SK-N-SH treated with all-trans-retinoic acid at 6 μM for 48 hours (cell line): Measurements from ENCODE around the gene ST3GAL6.

Source experiments
- ARNTL ChIP-seq: fragments of 450-650 bp; formaldehyde crosslinking; IDR thresholded peaks from 2 replicates; pipeline ENCODE4 v1.5.0; 2020; ENCODE audit warnings: low read depth, mild to moderate bottlenecking, moderate library complexity, borderline replicate concordance
- BACH2 ChIP-seq: fragments of 250-450 bp; sonication (Bioruptor Pico); IDR thresholded peaks from 2 replicates; pipeline ENCODE4 v1.9.0; 2021; ENCODE audit warnings: mild to moderate bottlenecking, borderline replicate concordance
- CREB5 ChIP-seq: fragments of 250-450 bp; sonication (Bioruptor Pico); IDR thresholded peaks from 2 replicates; pipeline ENCODE4 v1.5.1; 2020; ENCODE audit warnings: low read depth, mild to moderate bottlenecking, moderate library complexity
- CSDC2 ChIP-seq: fragments of 250-450 bp; sonication (Bioruptor Pico); IDR thresholded peaks from 2 replicates; pipeline ENCODE4 v1.5.0; 2020; ENCODE audit warnings: mild to moderate bottlenecking, moderate library complexity
- ESRRG ChIP-seq: fragments of 250-450 bp; sonication (Bioruptor Pico); IDR thresholded peaks from 2 replicates; pipeline ENCODE4 v1.6.1; 2021; ENCODE audit warnings: mild to moderate bottlenecking
- OSR1 ChIP-seq: fragments of 250-450 bp; sonication (Bioruptor Pico); IDR thresholded peaks from 2 replicates; pipeline ENCODE4 v1.8.0; 2022; ENCODE audit warnings: moderate library complexity, mild to moderate bottlenecking, inconsistent platforms
- PATZ1 ChIP-seq: fragments of 250-450 bp; sonication (Bioruptor Pico); IDR thresholded peaks from 2 replicates; pipeline ENCODE4 v1.8.0; 2020; ENCODE audit warnings: mild to moderate bottlenecking, moderate library complexity, borderline replicate concordance
- SNAI2 ChIP-seq: fragments of 250-450 bp; sonication (Bioruptor Pico); IDR thresholded peaks from 2 replicates; pipeline ENCODE4 v1.5.0; 2020; ENCODE audit warnings: mild to moderate bottlenecking, moderate library complexity
- ZC3H10 ChIP-seq: fragments of 250-450 bp; sonication (Bioruptor Pico); IDR thresholded peaks from 2 replicates; pipeline ENCODE4 v1.5.1; 2021; ENCODE audit warnings: mild to moderate bottlenecking, moderate library complexity
- ZFP30 ChIP-seq: fragments of 450-650 bp; formaldehyde crosslinking; IDR thresholded peaks from 2 replicates; pipeline ENCODE4 v1.5.0; 2022; ENCODE audit warnings: mild to moderate bottlenecking, moderate library complexity
- ZNF8 ChIP-seq: fragments of 450-650 bp; formaldehyde crosslinking; IDR thresholded peaks from 2 replicates; pipeline ENCODE4 v1.5.0; 2020; ENCODE audit warnings: mild to moderate bottlenecking, moderate library complexity
- TF ChIP-seq, protein P1 (sequence below): fragments of 250-450 bp; sonication (Bioruptor Pico); IDR thresholded peaks from 2 replicates; pipeline ENCODE4 v1.5.0; 2020; ENCODE audit warnings: mild to moderate bottlenecking, moderate library complexity

GRCh38 chr3:98824256-98824655 is 61.1 kb downstream of the ST3GAL6 start:
- no peak for TF ChIP-seq CREB5 (CRISPR knock-in tag)
- TF ChIP-seq, protein P1, sequence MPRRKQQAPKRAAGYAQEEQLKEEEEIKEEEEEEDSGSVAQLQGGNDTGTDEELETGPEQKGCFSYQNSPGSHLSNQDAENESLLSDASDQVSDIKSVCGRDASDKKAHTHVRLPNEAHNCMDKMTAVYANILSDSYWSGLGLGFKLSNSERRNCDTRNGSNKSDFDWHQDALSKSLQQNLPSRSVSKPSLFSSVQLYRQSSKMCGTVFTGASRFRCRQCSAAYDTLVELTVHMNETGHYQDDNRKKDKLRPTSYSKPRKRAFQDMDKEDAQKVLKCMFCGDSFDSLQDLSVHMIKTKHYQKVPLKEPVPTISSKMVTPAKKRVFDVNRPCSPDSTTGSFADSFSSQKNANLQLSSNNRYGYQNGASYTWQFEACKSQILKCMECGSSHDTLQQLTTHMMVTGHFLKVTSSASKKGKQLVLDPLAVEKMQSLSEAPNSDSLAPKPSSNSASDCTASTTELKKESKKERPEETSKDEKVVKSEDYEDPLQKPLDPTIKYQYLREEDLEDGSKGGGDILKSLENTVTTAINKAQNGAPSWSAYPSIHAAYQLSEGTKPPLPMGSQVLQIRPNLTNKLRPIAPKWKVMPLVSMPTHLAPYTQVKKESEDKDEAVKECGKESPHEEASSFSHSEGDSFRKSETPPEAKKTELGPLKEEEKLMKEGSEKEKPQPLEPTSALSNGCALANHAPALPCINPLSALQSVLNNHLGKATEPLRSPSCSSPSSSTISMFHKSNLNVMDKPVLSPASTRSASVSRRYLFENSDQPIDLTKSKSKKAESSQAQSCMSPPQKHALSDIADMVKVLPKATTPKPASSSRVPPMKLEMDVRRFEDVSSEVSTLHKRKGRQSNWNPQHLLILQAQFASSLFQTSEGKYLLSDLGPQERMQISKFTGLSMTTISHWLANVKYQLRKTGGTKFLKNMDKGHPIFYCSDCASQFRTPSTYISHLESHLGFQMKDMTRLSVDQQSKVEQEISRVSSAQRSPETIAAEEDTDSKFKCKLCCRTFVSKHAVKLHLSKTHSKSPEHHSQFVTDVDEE (CRISPR knock-in tag) = no peak
- no peak for TF ChIP-seq ZC3H10 (CRISPR knock-in tag)
- no peak for TF ChIP-seq PATZ1 (CRISPR knock-in tag)
- no peak for TF ChIP-seq ESRRG (CRISPR knock-in tag)
- no peak for TF ChIP-seq BACH2 (CRISPR knock-in tag)
- TF ChIP-seq OSR1 (CRISPR knock-in tag) = no peak
- TF ChIP-seq ZFP30 = no peak
- no peak for TF ChIP-seq CSDC2 (CRISPR knock-in tag)
- TF ChIP-seq ZNF8 (CRISPR knock-in tag) = no peak
- TF ChIP-seq ARNTL (CRISPR knock-in tag) = no peak
- no peak for TF ChIP-seq SNAI2
